GM18499 (cell line): ENCODE results near the gene DIP2C.
"Not testable (repeated sequence)": the region's sequence is repeated elsewhere in the genome, so short reads cannot be mapped to it uniquely, and the experiment has no call there.

Experiments
- ATAC-seq: cut with Tn5 transposase; IDR thresholded peaks from one replicate; pipeline ENCODE4 v1.9.1; 2021; ENCODE audit warnings: moderate number of reproducible peaks; ENCODE audit not compliant: insufficient read depth, unreplicated experiment

The DIP2C gene

DNA sequence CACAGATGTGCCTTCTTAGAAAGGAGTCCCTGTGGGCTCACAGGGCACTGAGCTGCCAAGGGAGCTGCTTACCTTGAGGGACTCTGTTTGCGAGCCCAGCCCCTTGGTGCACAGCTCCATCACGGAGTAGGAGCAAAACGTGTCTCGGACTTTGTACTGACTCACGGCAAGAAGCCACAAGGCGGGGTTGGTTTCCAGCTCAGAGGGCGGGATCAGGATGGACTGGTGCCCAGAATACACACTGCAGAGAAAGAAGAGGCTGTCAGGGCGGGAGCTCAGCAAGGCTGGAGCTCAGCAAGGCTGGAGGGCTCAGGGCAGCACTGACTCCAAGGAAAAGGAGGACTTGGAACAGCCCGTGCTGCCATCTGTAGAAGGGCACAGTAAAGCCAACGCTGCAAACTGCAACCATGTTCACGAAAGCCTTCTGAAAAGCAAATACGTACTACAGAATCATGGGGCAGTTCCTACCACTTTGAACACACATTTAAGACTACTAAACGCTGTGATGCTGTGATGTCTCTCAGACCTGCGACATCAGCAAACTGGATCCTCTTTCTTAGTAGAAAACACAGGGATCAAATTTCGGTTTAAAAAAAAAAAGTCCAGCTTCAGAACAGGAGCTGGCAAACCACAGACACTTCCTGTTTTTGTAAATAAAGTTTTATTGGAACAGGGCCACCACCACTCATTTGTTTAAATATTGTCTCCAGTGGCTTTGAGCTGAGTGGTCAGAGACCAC lies 359.9 kb downstream of the DIP2C start:
- ATAC-seq, result no peak

DNA sequence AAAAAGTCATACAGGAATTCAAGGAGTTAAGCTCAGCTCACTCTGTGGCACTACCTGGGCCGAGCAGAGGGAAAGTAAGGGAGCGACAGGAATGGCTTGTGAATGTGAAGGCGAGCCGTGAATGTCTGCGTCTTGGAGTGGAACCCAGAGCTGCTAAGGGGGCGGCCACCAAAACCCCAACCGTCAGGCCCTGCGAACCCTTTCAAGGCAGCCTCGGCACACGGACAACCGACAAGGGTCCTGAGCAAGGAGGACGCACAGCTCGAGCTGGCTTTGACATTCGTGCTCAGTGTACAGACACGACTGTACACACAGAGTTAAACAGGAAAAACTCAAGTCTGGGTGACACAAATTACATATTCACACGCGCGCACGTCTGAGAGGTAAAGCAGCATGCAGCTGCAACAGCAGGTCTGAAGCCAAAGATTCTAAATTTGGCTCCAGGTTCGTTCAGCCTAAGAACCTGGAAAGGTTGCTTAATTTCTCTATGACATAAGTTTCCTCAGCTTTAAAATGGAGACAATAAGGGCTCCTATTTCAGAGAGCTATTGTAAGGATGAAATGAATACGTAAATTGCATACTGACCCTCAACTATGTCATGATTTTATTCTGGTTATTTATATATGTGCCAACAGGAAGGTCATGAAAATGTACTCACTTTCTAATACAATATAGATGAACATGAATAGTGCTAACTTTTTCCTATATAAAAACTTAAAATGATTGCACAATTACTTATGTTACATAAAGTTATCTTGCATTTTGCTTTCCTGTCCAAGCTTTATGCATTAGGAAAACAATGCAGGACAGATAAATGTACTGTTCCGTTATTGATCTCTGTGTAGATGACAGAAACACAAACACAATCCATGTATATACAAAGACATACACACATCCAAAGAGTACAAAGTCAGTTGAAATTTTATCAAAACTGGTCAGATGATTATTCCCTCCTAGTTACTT lies 361.3 kb downstream of the DIP2C start:
- ATAC-seq, result no peak

DNA sequence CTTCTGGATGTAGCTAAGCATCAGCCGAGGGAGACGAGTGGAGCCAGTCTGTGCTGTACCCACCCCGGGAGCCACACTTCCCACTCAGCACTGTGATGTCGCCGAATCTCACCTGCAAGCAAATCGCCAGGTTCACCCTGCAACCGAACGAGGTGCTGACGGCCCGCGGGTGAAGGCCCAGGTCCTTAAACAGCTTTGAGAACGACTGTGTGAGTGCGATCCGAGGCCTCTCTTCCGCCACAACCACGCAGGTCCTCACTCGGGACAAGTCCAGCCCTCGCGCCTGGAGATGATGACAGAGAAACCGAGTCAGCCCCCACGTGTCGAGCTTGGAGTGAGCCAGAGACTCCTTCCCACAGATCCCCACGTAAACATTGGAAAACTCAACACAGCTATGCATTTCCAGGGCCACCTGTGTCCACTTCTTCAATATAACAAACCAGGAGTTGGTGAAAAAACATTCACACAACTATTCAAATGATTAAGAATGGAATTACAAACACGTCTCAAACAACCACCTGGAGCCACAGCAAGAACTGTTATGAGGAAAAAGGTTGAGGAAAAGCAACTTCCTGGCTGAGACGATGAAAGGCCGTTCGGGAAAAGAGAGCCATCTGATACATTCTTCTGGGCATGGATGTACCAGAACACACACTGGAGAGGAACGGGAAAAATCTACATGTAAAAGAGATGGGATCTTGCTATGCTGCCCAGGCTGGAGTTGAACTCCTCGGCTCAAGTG lies 362.4 kb downstream of the DIP2C start:
- ATAC-seq, result no peak

DNA sequence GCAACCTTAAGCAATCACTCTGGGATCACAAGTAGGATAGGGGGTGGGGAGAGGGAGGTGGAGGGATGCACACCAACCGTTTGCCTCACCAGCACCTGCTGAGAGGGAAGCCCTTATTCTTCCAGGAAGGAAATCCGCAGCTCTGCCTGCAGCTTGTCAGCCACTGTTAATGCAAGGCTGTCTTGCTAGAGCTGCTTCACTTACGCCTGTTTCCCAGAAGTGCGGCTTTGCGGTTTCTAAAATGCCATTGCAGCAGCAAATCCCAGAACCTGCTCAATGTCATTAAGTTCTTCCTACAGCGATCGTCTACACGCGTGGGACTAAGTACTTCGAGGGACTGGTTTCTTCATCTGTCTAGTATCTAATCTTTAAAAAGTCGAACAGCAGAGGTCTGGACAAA lies 363.1 kb downstream of the DIP2C start:
- ATAC-seq, result no peak

DNA sequence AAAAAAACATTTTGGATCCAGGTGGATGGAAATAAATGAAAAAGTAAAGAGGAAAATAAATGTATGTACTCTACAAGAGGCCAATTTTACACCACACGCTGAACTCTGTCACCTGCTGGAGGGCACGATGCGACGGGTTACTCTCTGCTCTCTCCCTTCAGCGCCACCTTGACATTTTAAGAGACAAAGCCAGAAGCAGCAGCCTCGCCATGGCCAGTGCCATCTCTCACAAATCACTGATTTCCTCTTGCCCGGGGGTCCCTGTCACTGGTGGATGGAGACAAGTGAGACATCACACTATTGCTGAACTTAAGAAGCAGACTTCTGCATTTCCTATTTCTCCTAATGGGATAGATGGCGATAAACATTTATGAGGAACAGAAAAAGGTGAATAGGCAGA lies 364.2 kb downstream of the DIP2C start:
- no peak for ATAC-seq

DNA sequence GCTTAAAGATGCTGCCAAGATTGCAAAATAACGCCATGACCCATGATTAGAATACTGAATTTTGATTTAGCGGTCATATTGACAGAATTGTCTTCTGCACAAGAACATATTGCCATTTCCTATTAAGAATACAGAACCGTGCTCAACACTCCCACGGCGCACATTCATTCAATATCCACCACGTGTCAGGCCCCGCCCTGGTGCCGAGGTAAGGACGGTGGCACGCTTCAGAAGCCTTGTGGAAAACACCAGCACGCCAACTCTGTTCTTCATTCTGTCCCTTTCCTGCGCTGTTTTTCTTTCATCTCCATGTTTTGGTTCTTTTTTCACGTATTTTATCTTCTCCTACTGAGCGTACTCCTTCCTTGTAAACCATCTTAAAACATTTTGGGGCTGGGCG lies 364.9 kb downstream of the DIP2C start:
- ATAC-seq, result no peak

DNA sequence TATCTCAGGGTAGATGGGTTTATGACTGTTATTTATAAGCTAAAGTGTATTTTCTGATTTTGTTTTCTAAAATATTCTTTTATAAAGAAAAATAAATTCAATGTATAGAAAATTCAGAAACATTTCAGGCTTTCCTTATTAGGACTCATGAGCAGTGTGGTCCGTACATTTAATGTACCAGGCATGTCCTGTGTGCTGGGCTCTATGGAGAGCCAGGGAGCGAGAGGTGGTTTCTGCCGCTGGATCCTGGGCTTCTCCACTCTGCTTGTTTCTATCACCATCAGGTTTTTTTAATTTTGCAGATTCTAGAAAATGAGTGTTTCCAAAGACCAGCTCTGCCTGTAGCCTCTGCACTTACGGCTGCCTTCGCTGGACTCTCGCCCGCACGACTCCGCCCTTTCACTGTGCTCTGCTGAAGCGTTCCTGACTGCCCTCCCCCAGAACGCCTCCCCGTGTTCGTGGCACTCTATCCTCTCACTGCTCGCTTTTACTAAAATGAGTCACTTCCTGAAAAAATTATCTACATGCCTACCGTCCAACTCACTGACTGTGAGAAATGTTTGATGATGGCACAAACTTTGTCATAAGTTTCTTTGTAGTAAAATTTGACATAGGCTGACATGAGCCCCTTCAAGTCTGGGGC lies 365.7 kb downstream of the DIP2C start:
- ATAC-seq, result peak; percentile 88

DNA sequence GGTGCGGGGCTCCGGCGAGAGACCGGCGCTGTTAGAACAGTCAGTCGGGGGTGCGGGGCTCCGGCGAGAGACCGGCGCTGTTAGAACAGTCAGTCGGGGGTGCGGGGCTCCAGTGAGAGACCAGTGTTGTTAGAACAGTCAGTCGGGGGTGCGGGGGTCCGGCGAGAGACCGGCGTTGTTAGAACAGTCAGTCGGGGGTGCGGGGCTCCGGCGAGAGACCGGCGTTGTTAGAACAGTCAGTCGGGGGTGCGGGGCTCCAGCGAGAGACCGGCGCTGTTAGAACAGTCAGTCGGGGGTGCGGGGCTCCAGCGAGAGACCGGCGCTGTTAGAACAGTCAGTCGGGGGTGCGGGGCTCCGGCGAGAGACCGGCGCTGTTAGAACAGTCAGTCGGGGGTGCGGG lies 366.4 kb downstream of the DIP2C start:
- ATAC-seq, result not testable (repeated sequence)

DNA sequence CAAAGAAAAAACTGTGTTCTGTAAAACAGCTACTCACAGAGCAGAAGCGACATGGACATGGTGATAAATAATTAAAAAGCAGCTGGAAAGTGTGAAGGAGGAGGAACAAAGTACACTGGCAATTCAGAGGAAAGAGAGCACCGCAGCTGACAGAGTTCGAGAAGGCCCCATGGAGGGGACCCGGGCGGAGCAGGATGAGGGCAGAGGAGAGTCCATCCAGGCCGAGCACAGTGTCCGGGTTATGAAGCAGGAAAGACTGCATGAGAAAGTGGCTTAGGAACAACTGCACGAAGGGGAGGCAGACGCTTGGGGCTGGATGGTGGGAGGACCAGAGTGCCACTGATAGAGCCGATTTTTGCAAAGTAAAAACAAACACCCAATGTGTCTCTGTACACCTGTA lies 368.7 kb downstream of the DIP2C start:
- ATAC-seq, result no peak

DNA sequence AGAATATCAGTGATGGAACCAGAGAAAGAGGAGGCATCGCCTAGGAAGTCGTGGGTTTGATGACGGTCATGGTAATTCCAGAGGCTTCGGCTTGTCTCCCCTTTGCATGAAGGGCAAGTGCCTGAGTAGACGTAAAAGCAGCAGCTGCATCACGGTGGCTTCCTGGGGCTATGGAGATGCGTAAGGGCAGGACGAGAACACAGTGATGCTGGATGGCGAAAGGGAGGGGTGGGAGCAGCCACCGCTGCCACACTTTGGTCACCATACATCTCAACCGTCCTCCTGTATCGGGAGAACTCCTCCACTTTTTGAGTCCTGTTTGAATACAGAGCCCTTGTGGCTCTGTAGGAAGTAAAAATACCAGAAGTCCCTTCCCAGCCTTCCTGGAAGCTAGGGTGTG lies 371.5 kb downstream of the DIP2C start:
- no peak for ATAC-seq

DNA sequence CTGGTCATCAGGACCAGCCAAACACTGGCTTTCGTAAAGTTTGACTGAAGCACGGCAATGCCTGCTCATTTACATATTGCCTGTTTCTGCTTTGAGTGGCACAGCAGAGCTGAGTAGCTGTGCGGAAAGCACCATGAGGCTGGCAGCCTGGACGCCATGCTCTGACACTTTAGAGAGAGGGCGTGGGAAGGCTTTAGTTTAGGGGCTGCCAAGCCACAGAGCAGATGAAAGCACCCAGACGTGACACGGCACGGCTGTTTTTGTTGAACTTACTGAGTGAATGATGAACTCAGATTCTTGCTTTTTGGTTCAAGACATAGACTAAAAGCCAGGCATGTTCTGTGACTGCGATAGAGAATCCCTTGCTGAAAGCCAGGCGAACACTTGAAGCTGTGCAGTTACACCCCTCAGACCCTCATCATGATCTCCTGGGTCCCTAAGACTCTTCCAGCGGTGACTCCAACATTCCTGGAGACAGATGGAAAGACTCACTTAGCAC lies 372.1 kb downstream of the DIP2C start:
- peak; percentile 93 for ATAC-seq

DNA sequence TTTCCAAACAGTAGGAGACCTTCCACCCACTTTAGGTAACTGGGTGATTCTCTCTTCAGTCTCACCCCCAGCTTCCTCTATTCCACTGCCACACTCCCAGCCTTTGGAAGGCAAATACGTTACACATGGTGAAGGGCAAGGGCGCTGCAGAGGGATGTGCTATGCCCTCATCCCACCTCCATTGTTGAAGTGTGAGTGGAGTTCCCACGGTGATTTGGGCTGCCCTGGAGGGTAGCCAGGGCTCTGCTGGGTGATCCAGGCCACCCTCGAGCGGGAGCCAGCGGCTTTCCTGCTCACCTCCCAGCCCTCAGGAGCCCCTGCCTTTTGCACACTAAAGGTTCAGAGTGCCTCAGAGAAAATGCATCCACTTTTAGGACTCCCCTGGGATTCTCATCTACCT lies 373.1 kb downstream of the DIP2C start:
- no peak for ATAC-seq

DNA sequence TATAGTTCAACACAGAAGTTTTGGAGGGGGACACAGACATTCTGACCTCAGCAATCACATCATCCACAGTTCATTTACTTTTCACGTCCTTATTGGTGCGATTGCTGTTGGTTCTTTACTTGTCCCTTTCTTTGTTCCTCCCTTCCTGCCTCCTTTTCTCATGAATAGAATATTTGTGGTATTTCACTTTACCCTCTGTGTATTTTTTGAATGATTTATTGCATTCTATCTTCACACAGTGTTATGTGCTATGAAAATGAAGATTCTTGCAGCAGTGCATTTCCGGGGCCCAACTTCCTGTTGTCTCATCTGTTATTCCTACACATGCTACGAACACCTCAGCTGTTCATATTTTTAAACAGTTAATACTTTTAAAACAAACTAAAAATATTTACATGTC lies 374.6 kb downstream of the DIP2C start:
- no peak for ATAC-seq

DNA sequence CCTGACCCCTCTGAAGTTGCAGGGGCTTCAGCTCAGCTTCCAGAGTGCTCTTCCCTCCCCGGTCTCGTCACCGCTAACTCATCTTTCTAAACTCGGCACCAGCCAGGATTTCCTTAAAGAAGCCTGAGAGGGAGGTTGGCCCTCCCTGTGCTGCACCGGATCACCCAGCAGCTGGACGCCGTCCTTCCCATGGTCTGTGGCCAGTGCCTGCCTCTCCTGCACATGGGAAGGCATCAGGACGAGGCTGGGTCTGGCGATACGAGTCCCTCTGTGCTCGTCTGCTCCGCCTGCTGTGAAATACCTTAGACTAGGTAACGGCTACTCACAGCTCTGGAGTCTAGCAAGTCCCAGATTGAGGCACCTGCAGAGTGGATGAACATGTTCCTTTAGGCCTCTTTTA lies 375.1 kb downstream of the DIP2C start:
- no peak for ATAC-seq

DNA sequence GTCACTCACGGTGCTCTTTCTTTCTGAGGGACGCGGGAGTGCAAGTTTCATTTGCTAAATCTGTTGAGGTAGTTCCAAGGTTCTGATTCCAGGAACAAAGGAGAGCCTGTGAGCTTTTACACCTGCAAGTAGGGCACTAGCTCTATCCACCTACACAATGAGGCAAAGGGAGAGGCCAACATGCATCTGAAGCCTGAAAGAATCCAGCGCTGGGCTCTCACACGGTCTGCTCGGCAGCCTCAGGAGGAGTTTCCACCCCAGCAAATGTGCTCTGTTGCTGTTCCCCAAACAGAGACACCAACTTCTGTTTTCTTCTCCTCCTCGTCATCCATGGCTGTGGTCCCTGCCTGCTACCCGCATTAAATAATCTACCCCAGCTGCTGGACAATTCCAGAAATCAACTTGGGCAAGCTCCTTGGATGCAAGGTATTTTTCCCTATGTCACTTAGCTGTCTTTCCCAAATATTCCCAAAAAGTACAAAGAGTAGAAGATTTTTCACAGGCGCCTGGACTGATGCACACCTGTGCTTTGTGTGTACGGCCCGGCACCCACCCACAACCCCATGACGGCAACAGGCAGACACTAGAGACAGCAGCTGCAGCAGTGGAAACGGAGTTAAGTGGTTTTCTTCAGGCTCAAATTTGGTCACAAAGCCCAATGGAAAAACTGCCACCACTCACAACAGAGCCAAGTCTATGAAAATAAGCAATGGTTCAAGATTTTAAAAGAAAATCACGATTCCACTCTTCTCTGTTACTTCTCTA lies 377.4 kb downstream of the DIP2C start:
- ATAC-seq, result no peak

DNA sequence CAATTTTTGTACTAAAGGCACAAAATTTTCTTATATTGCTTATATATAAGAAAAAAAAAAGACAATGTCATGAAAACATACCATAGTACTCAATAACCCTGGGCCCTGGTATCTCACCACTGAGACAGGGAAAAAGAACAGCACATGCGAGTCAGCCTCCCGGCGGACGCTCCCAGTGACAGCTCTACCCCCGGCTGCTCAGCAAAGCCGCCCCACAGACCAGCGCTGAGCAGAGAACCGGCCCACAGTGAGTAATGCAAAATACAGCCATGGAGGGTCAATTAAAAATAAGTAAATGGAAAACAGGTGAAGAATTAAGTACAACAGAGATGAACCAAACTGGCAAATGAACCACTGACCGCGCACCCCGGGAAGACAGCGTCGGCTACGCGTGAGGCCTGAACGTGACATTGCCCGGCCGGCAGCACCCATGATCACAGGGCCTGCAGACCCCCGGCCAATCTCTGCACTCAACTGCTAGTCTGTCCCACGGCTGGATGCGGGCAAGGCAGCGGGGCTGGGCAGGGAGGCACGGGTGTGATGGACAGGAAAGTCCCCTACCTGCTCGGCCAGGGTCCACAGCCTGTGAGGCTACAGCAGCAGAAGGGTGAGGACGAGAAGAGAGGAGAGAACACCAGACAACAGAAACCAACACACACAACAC lies 378.4 kb downstream of the DIP2C start:
- no peak for ATAC-seq

DNA sequence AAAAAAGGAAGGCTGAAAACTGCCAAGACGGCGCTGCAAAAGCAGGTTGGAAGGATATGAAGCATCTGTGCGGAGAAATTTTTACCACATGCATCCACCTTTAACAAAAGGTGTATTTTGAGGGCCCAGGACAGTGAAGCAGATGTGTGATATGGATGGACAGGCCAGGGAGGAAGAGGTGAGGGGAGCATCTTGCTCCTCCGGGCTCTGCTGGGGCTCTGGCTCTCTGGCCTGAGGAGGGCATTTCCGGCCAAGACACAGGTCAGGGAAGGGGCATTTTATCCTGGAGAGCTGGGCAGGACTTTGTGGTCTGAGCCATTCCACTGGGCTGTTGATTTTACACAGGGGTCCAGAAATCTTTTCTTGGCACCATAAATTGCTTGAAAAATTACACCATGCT lies 379.1 kb downstream of the DIP2C start:
- no peak for ATAC-seq

DNA sequence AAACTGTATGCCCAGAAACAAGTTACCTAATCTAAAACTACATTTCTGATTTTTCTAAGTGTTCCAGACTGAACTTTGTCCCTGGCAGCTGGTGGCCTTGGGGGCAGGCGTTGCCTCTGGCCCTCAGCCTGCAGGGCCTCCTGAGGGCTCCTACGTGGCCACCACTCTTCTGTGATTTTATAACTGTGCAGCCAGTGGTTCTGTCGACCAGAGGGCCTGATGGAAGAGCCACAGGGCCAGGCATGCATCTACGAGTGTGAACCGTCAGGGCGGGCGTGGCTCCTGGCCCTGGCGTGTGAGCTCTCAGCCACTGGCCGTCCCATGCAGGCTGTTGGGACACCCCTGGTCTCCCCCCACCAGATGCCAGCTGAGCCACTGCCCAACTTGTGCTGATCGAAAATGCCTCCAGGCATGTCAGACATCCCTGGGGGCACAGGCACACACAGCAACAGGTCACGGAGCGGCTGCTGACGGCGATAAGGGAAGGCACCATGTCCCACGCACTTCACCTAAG lies 380.8 kb downstream of the DIP2C start:
- no peak for ATAC-seq

DNA sequence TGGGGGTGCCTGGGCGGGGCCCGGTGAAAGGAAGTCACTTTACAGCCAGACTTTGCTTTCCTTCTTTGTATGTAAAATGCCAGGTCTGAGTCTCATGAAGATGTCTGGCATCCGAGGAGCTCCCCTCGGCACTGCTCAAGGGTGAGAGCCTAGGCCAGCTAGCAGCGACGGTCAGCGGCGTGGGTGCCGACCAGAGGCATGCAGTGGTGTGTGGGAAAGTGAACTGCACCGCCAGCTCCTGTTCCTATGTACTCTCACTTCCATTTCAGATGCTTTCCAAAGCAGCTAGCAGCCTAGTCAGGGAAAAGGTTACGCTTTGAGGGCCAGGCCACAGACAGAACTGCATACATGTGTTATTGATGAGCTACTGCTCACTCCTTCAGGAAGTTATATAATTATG lies 381.4 kb downstream of the DIP2C start:
- ATAC-seq, result no peak
